BJ (cell line): ENCODE measurements around the gene TREM2. TPM values are rescaled to one million over a fixed set of nuclear protein-coding genes. Genes with fewer than 3 reads are reported as not detected.

Experiments used
- CTCF ChIA-PET: fragments of 350-600 bp; formaldehyde crosslinking; extraction: SDS; loops from one replicate; lab custom pipeline; 2021; ENCODE audit warnings: antibody characterized with exemption, inconsistent platforms; lab: Yijun Ruan, JAX
- POLR2A ChIA-PET: fragments of 300-600 bp; sonication (Branson Sonifier 250); formaldehyde crosslinking; extraction: SDS; loops from one replicate; lab custom pipeline; 2021; ENCODE audit warnings: antibody characterized with exemption; lab: Charles Lee
- DNase-seq: peaks from one replicate; pipeline ENCODE4 v3.0.0-alpha.2; 2011; ENCODE audit warnings: low read depth
- H3K27me3 ChIP-seq: 2 replicates; pipeline ENCODE4 v1.6.0; 2011; ENCODE audit warnings: low read length; ENCODE audit not compliant: control insufficient read depth, insufficient read depth
- H3K36me3 ChIP-seq: 2 replicates; pipeline ENCODE4 v1.5.1; 2011; ENCODE audit warnings: low read length; ENCODE audit not compliant: control insufficient read depth, insufficient read depth
- H3K4me3 ChIP-seq: 2 replicates; pipeline ENCODE4 v1.5.1; 2011; ENCODE audit warnings: low read depth, mild to moderate bottlenecking, control low read depth, low read length
- CTCF ChIP-seq: IDR thresholded peaks from 2 replicates; pipeline ENCODE4 v1.5.1; 2011; ENCODE audit warnings: low read depth, mild to moderate bottlenecking, control low read depth, inconsistent platforms, low read length, moderate library complexity; ENCODE audit not compliant: insufficient read depth
- polyA plus RNA-seq: library from polyadenylated mRNA; depleted of rRNA; stranded (reverse); fragments of >200 nt; gene quantifications from 2 replicates; pipeline ENCODE4 v1.2.3, GENCODE V29; 2011

The TREM2 gene
- polyA plus RNA-seq, 1 experiment = not detected

GRCh38 chr6:41161851-41162552 is 914 bp downstream of the TREM2 start:
- ChIA-PET POLR2A (no interaction called here), CTCF (interaction anchor here (0.6 kb wide), 1 partner anchor 96 kb away, joined by 3 read pairs; no protein-coding TSS in a partner anchor)
- TF ChIP-seq CTCF = no peak
- Histone ChIP-seq H3K27me3 (peaks cover 2% of the 10 kb centered on the region; the same call in 1 of the 2 replicates), H3K36me3 (no peaks in the 10 kb centered on the region), H3K4me3 (no peak overlapping the region)
- DNase-seq = no peak

GRCh38 chr6:41161380-41161779 is 1.5 kb downstream of the TREM2 start:
- Histone ChIP-seq H3K36me3 (no peaks in the 10 kb centered on the region), H3K4me3 (no peak overlapping the region), H3K27me3 (peaks cover 3% of the 10 kb centered on the region)
- no peak for DNase-seq
- TF ChIP-seq CTCF = no peak
- POLR2A ChIA-PET = no interaction called here
- CTCF ChIA-PET = interaction anchor here (0.6 kb wide), 1 partner anchor 96 kb away, joined by 3 read pairs; no protein-coding TSS in a partner anchor

GRCh38 chr6:41160933-41161332 is 2.0 kb downstream of the TREM2 start:
- ChIA-PET POLR2A (no interaction called here), CTCF (no interaction called here)
- no peak for TF ChIP-seq CTCF
- Histone ChIP-seq H3K27me3 (peaks cover 3% of the 10 kb centered on the region), H3K4me3 (no peak overlapping the region), H3K36me3 (no peaks in the 10 kb centered on the region)
- no peak for DNase-seq

GRCh38 chr6:41159415-41160082 is 3.4 kb downstream of the TREM2 start:
- Histone ChIP-seq H3K27me3 (peaks cover 4% of the 10 kb centered on the region), H3K4me3 (no peak overlapping the region), H3K36me3 (no peaks in the 10 kb centered on the region)
- ChIA-PET POLR2A (no interaction called here), CTCF (no interaction called here)
- no peak for DNase-seq
- TF ChIP-seq CTCF = no peak

GRCh38 chr6:41157323-41157722 is 5.6 kb downstream of the TREM2 start:
- no peaks in the 10 kb centered on the region for H3K36me3 ChIP-seq
- ChIA-PET CTCF (interaction anchor here (1.7 kb wide), 1 partner anchor 25 kb away, joined by 5 read pairs; no protein-coding TSS in a partner anchor), POLR2A (no interaction called here)
- no peak for DNase-seq
- no peak for TF ChIP-seq CTCF
- peaks cover 4% of the 10 kb centered on the region for H3K27me3 ChIP-seq
- no peak overlapping the region for H3K4me3 ChIP-seq
